ENCODE results near the gene HSD17B4.
"Not testable (repeated sequence)": the region's sequence is repeated elsewhere in the genome, so short reads cannot be mapped to it uniquely, and the experiment has no call there.

GRCh38 chr5:119427596-119427995 is 24.7 kb upstream of the HSD17B4 start:
- not testable (repeated sequence) for TF ChIP-seq CTCF, POLR2A (IDR thresholded peaks at IDR 0.05)

Measured in heart left ventricle (tissue), 13 donors.